HT1080 (cell line): ENCODE results near the gene ICE2. TPM values are rescaled to one million over a fixed set of nuclear protein-coding genes. Genes with fewer than 3 reads are reported as not detected.
A peak's percentile ranks its signal among the peaks of the same experiment; 100 is the strongest.
"Not testable (repeated sequence)": the region's sequence is repeated elsewhere in the genome, so short reads cannot be mapped to it uniquely, and the experiment has no call there.

Experiments used
- DNase-seq: peaks from one replicate; pipeline ENCODE4 v3.0.0-alpha.2; 2015; ENCODE audit warnings: low read depth
- total RNA-seq: library from RNA; depleted of rRNA; stranded (reverse); fragments of >200 nt; shearing (Covaris generic); gene quantifications from 2 replicates; pipeline ENCODE4 v1.2.3, GENCODE V29; 2014

ICE2 gene
- total RNA-seq, 1 experiment from 2014 or later: 13.5 TPM

- DNase-seq: no peak
These were observed 30.1 kb downstream of the ICE2 start for GRCh38 chr15:60448668-60449360.

DNA sequence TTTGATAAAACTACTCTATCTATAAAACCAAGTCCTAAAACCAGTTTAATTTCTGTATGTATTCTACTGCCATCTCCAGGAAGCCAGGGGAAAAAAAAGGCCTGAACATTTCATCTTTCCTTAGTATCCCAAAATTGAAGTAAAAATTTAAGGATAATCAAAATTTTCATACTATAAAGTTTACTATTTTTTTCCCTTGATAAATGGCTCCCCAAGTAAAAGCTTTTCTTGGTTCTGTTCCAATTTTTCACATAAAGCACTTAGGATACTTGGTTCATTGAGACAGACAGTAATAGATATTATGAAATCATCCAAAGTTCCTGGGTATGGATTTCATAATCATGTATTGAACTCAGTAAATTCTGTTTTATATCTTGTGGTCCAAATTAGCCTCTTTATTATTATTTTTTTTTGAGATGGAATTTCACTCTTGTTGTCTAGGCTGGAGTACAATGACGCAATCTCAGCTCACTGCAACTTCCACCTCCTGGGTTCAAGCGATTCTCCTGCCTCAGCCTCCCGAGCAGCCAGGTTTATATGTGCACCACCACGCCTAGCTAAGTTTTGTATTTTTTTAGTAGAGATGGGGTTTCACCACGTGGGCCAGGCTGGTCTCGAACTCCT, 34.5 kb downstream of the ICE2 start:
- DNase-seq: peak; percentile 48

DNA sequence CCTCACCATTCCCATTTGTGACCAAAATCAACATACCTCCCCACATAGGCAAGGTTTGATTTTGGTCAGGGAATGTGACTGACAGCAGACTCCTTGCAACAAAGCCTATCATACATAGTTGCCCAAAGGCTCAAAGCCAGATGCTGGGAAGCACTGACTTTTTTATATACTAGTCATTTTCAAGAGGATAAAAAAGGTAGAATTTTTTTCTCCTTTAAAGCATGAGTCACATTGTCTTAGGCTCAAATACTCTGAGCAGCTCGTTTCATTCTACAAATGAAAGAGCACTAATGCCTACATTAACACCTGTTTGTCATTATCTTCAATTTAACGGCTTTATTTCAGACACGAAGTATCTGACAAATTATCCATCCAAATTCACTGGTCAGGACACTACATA, 36.2 kb downstream of the ICE2 start:
- DNase-seq: peak; percentile 54

DNA sequence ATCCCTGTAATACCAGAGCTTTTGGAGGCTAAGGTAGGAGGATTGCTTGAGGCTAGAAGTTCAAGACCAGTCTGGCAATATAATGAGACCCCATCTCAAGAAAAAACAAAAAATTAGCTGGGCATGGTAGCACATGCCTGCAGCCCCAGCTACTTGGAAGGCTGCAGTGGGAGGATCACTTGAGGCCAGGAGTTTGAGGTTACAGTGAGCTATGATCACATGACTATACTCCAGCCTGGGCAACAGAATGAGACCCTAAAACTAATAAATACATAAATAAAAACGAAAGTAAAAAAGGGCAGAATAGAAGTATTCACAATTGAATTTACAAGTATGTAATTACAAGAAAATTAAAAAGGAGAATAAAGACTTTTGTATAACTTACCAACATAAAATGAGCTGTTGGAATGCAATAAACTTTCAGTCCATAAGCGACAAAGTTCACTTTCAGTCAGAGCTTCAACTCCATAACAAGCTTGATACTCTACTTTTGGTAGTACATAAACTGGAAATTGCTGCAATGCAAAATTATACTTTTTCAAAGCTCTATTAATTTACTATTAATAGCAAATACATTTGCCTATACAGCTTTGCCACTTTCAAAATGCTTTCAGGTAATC, 36.8 kb downstream of the ICE2 start:
- DNase-seq: no peak

DNA sequence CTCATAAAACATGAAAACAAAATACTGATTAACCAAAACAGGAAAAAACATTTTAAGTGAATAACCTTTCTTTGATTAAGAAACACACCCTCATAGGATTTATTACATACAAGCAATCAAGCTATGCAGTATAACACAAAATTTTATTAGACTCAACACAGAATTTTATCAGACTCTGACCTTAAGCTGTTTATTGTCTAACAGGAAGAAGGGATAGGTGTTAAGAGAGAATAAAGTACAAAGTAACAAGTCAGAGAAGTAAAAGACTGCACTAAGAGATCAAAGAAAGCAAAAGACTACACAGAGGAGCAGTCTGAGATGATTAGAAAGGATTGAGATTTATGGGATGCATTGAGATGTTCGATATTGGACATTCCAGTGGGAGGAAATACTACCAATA, 37.6 kb downstream of the ICE2 start:
- no peak for DNase-seq

- no peak for DNase-seq
These were observed 40.3 kb downstream of the ICE2 start for GRCh38 chr15:60438646-60439045.

DNA sequence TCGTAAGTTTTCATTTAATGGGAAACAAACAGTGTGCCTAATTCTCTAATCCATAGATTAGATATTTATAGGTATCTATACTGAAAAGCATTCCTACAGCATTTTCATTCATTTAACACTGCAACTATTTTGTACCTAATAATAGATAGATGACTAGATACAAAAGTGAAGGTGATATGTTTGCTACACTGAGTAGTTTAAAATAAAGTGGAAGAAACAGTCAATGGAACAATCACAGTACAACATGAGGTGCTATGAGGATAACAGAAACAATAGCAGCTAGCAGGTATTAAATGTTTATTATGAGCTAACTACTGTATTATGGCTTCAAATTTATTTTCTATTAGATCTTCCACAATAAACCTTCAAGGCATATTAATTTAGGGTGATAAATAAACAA, 50.0 kb downstream of the ICE2 start:
- no peak for DNase-seq

GRCh38 chr15:60426870-60427508, 52.0 kb downstream of the ICE2 start:
- DNase-seq: peak; percentile 71

- DNase-seq: no peak
These were observed 53.5 kb downstream of the ICE2 start for GRCh38 chr15:60425461-60425860.

DNA sequence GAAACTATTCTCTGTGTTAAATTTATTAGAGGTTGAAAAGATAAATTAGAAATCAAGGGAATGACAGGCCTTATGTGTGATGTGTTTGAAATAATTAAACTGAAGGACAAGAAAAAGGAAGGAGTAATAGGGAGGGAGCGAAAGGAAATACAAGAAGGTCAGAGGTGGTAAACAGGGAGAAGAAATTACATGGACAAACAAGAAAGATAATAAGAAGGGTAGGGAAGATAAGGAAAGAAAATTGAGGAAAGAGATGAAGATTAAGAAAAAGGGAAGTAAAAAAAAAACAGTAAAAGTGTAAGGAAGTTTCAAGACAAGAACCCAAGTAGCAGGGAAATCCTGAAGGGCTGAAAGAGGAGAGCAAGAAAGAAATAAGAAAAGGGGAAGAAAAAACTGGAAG, 54.9 kb downstream of the ICE2 start:
- no peak for DNase-seq

GRCh38 chr15:60423537-60423936, 55.4 kb downstream of the ICE2 start:
- peak; percentile 88 for DNase-seq

GRCh38 chr15:60421544-60421943, 57.4 kb downstream of the ICE2 start:
- peak; percentile 87 for DNase-seq

DNA sequence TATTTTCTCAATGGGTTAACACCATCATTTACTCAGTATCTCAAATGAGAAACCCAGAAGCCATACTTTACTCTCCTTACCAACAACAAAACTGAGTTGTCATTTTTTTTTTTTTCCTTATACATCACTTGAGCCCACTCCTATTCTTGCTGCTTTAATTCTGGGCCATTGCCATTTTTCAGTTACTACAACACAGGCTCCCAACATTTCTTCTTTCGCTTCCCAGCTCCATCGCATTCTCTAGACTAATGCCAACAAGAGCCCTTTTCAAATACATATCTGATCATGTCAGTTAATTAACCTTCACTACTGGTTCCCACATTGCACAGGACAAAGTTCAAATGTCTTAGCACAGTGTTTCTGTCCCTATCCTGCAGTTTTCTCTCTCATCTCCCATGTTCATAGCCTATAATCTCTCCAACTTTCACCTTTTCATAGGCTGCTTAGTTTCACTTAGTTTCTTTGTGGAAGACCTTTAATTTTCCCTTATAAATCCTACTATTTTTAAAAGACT, 58.7 kb downstream of the ICE2 start:
- DNase-seq: no peak

DNA sequence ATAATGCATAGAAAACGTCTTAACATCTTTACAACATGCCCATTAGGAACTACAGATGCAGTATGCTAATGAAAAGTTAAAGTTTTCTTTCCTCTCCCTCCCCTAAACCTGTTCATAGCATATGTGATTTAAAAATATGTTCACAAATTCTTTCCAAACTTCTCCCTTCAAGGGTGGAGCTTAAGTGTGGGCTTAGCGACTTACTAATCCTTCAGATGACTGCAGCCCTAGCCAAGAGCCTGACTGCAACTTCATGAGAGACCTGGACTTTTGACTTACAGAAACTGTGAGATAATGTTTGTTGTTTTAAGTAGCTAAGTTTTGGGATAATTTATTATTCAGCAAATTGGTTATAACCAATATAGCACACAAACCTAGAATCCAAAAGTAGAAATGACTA, 59.2 kb downstream of the ICE2 start:
- no peak for DNase-seq

GRCh38 chr15:60418096-60418495, 60.8 kb downstream of the ICE2 start:
- no peak for DNase-seq

DNA sequence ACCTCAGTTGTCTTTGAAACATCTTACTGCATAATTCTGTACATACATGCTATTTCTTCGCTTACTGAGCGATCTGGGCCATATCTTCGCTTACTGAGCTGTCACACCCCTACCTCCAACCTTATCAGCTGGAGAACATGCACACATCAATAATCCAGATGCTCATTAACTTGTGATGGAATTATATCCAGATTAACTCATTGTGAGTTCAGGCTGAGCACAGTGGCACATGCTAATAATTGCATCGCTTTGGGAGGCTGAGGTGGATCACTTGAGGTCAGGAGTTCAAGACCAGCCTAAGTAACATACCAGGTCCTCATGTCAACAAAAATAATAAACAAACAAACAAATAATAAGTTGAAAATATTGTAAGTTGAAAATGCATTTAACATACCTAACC, 61.8 kb downstream of the ICE2 start:
- DNase-seq: no peak

- no peak for DNase-seq
These were observed 62.5 kb downstream of the ICE2 start for GRCh38 chr15:60416484-60416883.

GRCh38 chr15:60414016-60414682, 64.8 kb downstream of the ICE2 start:
- peak; percentile 61 for DNase-seq

DNA sequence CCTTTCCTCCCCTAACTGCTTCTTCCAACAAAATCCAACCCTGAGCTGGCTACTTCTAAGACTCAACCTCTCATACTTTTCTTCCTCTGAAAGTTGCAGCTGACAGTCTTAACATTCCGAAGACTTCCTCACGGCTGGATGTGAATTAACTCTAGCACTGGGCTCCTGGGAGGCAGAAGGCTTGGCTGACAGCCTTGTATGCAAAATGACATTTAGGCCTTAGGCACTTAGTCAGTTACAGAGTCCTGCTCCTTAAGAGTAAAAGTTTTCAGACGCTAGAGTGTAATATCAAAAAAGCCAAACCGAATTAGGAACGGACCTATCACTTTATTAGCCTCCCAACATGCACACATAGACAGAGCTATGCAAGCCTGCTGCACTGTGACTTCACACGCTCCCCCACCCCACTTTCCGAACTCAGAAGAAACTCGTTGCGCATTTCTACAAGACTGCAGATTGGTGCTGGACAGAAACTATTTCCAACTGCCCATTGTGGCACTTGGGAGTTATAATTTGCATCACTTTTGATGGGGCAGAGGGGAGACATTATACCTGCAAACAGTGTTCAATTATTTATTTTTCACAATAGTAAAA, 65.6 kb downstream of the ICE2 start:
- DNase-seq: no peak

DNA sequence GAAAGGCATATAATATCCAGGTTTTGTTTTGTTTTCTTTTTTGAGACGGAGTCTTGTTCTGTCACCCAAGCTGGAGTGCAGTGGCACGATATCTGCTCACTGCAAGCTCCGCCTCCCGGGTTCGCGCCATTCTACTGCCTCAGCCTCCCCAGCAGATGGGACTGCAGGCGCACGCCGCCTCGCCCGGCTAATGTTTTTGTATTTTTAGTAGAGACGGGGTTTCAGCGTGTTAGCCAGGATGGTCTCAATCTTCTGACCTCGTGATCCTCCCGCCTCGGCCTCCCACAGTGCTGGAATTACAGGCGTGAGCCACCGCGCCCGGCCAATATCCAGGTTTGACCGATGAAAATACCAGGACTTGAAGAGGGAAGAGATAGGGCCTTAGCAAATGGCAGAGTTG, 66.1 kb downstream of the ICE2 start:
- not testable (repeated sequence) for DNase-seq

DNA sequence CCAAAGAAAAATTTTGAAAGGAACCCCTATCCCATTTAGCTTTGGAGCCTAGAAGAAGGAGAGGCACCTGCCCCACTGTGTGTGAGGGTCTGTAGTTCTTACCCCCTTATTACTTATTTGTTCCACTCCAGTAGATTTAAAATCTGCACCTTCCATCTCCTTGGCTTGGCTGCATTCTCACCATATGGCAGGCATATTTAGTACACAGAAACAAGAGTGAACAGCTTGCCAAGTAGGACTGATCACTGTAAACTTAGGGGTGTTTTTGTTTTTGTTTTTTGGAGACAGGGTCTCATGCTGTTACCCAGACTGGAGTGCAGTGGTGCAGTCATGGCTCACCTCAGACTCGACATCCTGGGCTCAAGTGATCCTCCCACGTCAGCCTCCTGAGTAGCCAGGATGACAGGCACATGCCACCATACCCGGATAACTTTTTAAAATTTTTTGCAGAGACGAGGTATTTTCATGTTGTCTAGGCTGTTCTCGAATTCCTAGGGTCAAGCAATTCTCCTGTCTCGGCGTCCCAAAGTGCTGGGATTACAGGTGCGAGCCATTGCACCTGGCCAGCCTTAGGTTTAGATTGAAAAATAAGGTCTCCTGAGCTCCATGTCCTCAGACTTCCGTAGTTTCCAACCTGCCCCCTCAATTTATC, 67.0 kb downstream of the ICE2 start:
- no peak for DNase-seq
